Thyroid gland (tissue), 4 donors: ENCODE measurements around the gene FAM53A. TPM values are rescaled to one million over a fixed set of nuclear protein-coding genes. Genes with fewer than 3 reads are reported as not detected.

Source experiments
- DNase-seq, 2 donors: peaks; one replicate each; pipeline ENCODE4 v3.0.0-alpha.2; 2019
- H3K27ac ChIP-seq, 3 donors: fragments of 200-600 bp; sonication (generic); 1 replicate in 2 of 3; 2 replicates in 1 of 3; pipeline ENCODE4 v1.5.1; 2016 to 2019; ENCODE audit warnings: mild to moderate bottlenecking in 1 of 3, moderate library complexity in 1 of 3
- H3K27me3 ChIP-seq: fragments of 200-600 bp; sonication (generic); one replicate; pipeline ENCODE4 v1.5.1; 2019
- H3K36me3 ChIP-seq, 2 donors: fragments of 200-600 bp; sonication (generic); one replicate each; pipeline ENCODE4 v1.5.1; 2016 to 2019
- H3K4me1 ChIP-seq, 2 donors: fragments of 200-600 bp; sonication (generic); one replicate each; pipeline ENCODE4 v1.5.1; 2017 to 2019
- H3K4me3 ChIP-seq, 3 donors: fragments of 200-600 bp; sonication (generic); replicated peaks in 1 of 3; 1 replicate in 2 of 3; 2 replicates in 1 of 3; pipeline ENCODE4 v1.5.1; 2016; ENCODE audit warnings: mild to moderate bottlenecking in 1 of 3
- H3K9me3 ChIP-seq: fragments of 200-600 bp; sonication (generic); one replicate; pipeline ENCODE4 v1.5.1; 2017
- CTCF ChIP-seq, 6 experiments: fragments of 200-600 bp in 3 of 6; fragments of 450-650 bp in 3 of 6; sonication (generic) in 3 of 6; IDR thresholded peaks; one replicate each; pipeline ENCODE4 v1.5.1; 2016 to 2019; ENCODE audit warnings: antibody characterized with exemption in 6 of 6, mild to moderate bottlenecking in 2 of 6, inconsistent platforms in 1 of 6, moderate library complexity in 1 of 6
- POLR2A ChIP-seq, 2 donors: fragments of 450-650 bp; IDR thresholded peaks; one replicate each; pipeline ENCODE4 v1.6.1; 2017; ENCODE audit warnings: antibody characterized with exemption in 2 of 2, mild to moderate bottlenecking in 2 of 2, moderate library complexity in 1 of 2
- WGBS, 2 donors: methylation state at CpG; one replicate each; pipeline ENCODE4 v1.1.5; 2017; 5-methylcytosine and 5-hydroxymethylcytosine counted together
- intact Hi-C: fragments of 100-400 bp; cut with DNase I; formaldehyde crosslinking; loops from one replicate; pipeline ENCODE4 v1.15.1; 2023
- total RNA-seq, 4 donors: library from RNA; depleted of rRNA; stranded (reverse); fragments of >200 nt; gene quantifications; one replicate each; pipeline ENCODE4 v1.2.3, GENCODE V29; 2016

Gene FAM53A
- total RNA-seq, 4 donors from 2014 or later: 17.5 to 34.9 (median 21.7) TPM

DNA sequence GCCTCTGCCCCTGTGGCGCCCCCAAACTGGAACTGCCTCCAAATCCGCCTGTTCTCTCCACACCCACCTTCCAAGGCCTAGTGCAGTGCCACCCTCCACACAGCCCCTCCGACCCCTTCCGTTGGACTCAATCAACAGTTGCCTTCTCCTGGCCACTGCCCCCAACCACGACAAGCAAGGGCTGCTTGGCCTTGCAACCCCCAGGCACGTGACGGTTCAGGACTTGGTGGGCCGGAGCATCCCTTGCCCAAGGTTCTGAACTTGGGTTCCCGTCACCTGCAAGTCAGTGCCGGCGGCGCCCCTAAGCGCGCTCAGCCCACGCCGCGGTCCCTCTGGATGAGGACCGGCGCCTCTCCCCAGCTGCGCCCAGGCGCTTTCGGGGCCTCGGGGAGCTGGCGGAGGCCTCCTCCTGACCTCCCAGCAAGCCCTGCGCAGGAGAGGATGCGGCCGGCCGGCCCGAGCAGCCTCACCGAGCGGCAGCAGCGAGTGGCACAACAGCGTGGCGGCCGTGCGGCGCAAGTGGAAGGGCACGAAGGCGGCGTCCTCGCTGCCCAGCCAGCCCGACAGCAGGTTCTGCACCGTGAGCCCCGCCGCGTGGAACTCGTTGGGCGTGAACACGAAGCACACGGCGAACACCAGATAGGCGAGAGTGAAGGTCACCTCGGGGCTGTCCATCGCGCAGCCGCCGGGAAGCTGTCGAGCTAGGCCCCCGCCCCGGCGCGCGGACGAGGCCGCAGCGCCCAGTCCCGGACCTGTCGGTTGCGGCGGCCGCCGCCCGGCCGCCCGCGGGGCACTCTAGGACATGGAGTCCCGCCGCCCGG, 36.3 kb upstream of the FAM53A start:
- Histone ChIP-seq H3K4me1 (peaks cover 13 to 24% of the 10 kb centered on the region in 2 donors), H3K4me3 (peak overlapping the region; percentile 21 to 72 (median 63)), H3K27ac (peak overlapping the region; percentile 72 to 93 (median 88)), H3K27me3 (no peaks in the 10 kb centered on the region), H3K36me3 (peaks cover 3 to 17% of the 10 kb centered on the region in 2 donors), H3K9me3 (no peaks in the 10 kb centered on the region)
- TF ChIP-seq CTCF (IDR thresholded peaks at IDR 0.05): no peak
- no peak for TF ChIP-seq POLR2A (IDR thresholded peaks at IDR 0.05)
- 2 to 11% methylated on average over 7 to 28 of the region's 79 CpGs for WGBS, 2 donors
- peak; percentile 59 to 60 for DNase-seq
- intact Hi-C loops: loop anchor here (5.0 to 10.0 kb wide), 2 partner anchors 143 to 366 kb away; no protein-coding TSS in a partner anchor

- intact Hi-C loops: no loop called here
- WGBS, 2 donors: 85 to 87% methylated on average over 19 of the region's 31 CpGs
- H3K27ac ChIP-seq: no peak overlapping the region
- no peaks in the 10 kb centered on the region for H3K9me3 ChIP-seq
- no peaks in the 10 kb centered on the region for H3K27me3 ChIP-seq
- H3K36me3 ChIP-seq: peaks cover 3 to 17% of the 10 kb centered on the region in 2 donors
- no peak overlapping the region for H3K4me3 ChIP-seq
- DNase-seq: no peak
- H3K4me1 ChIP-seq: peaks cover 13 to 41% of the 10 kb centered on the region in 2 donors
- TF ChIP-seq CTCF (IDR thresholded peaks at IDR 0.05) (no peak), POLR2A (IDR thresholded peaks at IDR 0.05) (no peak)
Observed at GRCh38 chr4:1718095-1718850, 34.2 kb upstream of the FAM53A start.

GRCh38 chr4:1717129-1718094, 33.3 kb upstream of the FAM53A start:
- WGBS, 2 donors: 89 to 93% methylated on average over 6 to 19 of the region's 32 CpGs
- Histone ChIP-seq H3K36me3 (peaks cover 3 to 17% of the 10 kb centered on the region in 2 donors), H3K27me3 (no peaks in the 10 kb centered on the region), H3K27ac (no peak overlapping the region), H3K4me1 (peaks cover 13 to 44% of the 10 kb centered on the region in 2 donors), H3K4me3 (no peak overlapping the region), H3K9me3 (no peaks in the 10 kb centered on the region)
- no peak for DNase-seq
- no peak for TF ChIP-seq POLR2A (IDR thresholded peaks at IDR 0.05)
- no peak for TF ChIP-seq CTCF (IDR thresholded peaks at IDR 0.05)
- intact Hi-C loops: no loop called here

- TF ChIP-seq POLR2A (IDR thresholded peaks at IDR 0.05): no peak
- TF ChIP-seq CTCF (IDR thresholded peaks at IDR 0.05): no peak
- H3K4me3 ChIP-seq: no peak overlapping the region
- H3K36me3 ChIP-seq: peaks cover 3 to 17% of the 10 kb centered on the region in 2 donors
- no peaks in the 10 kb centered on the region for H3K27me3 ChIP-seq
- no peak for DNase-seq
- peaks cover 14 to 35% of the 10 kb centered on the region in 2 donors for H3K4me1 ChIP-seq
- intact Hi-C loops: no loop called here
- no peaks in the 10 kb centered on the region for H3K9me3 ChIP-seq
- H3K27ac ChIP-seq: no peak overlapping the region
- WGBS, 2 donors: 88 to 95% methylated on average over 11 to 15 of the region's 15 CpGs
Observed at GRCh38 chr4:1716065-1716945, 32.2 kb upstream of the FAM53A start.
